HG02970 (cell line): ENCODE results near the gene TANC1.
"Not testable (repeated sequence)": the region's sequence is repeated elsewhere in the genome, so short reads cannot be mapped to it uniquely, and the experiment has no call there.

ENCODE experiments used
- ATAC-seq: cut with Tn5 transposase; IDR thresholded peaks from one replicate; pipeline ENCODE4 v1.9.1; 2021; ENCODE audit warnings: mild to moderate bottlenecking, moderate library complexity, moderate number of reproducible peaks; ENCODE audit not compliant: unreplicated experiment, low FRiP score

The TANC1 gene

DNA sequence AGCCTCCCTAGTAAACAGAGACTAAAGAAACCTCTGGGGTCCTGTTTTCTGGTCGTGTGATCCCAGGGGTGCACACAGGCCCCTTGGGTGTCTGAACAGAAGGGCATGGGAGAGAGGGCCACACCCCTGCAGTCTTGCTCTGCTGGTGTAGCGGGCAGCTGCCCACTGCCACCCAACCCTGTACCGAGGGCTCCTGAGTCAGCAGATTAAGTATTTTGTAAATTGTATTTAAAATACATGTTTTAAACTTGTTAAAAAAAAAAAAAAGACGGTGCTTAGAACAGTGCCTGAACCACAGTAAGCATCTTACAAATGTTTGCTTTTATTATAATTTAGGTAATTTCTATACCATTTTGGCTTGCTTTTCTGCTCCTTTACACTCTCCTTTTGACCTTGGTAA is 113.7 kb downstream of the TANC1 start:
- ATAC-seq: no peak

DNA sequence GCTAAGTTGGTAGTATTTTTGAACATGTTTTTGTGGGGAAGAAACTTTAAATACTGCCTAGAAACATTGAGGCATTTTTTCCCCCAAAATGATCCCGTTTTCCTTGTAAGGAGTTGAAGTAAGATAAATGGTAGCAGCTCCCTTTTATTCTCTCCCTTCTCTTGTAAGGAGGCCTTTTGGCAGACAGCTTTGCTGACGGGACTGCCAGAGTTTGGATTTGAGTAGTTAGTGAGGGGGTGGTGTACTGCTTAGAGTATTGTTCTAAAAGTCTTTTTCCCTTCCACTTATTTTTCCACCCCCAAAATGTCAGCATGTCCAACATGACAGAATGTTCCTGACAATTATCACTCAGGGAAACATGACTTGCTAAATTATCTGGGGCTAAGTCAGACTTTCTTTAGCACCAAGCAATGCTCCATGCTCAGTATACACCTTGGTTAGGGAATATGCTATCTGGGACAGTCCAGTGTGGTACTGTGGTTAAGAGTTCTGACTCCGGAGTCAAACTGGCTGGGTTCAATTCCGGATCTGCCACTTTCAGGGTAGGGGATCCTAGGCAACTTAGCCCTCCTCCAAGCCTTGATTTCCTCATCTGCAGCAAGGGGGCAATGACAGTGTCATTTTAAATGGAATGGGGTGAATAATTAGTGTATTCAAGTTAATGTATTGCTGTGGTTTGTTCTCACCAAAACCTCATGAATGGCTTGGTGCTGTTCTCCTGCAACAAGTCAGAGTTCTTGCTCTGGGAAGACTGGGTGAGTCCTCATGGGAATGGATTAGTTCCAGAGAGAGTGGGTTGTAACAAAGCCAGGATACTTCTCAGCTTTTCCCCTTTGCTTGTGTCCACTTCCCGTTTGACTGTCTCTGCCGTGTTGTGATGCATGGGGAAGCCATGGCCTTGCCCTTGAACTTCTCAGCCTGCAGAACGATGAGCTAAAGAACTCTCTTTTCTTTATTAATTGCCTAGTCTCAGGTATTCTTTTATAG is 116.2 kb downstream of the TANC1 start:
- no peak for ATAC-seq

DNA sequence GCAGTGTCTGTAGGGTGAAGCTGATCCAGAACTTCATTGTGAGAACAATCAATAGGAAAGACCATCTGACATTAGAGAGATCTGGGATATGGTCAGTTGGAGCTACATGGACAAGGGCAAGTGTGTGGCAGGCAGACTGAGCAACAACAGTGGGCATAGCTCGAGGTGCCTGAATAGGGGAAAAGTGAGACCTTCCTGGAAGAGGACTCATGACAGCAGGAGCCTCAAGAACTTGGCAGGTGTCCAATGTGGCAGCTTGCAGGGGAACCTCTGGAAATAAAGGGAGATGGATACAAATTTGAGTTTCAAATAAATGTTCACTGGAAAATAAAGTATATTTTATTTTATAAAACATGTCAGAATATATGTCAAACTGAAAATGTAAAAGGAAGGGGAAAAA is 117.9 kb downstream of the TANC1 start:
- ATAC-seq: no peak

DNA sequence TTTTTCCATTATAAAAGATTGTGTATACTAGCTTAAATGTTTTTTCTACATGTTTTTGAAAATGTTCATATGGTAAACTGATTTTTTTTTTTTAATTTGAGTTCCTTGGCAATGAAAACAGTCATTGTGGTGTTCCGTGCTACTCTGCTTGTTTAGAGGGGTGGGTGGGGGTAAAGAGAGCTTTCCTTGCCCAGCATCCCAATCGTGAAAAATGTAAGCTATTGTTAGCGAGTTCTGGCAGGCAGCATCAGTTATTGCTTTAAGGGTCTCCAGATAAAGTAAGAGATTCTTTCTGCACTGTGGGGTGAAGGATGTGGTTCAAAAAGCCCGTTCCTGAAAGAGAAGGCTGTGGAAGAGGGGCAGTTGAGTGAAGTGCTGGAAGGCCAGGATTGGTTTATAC is 118.4 kb downstream of the TANC1 start:
- ATAC-seq: no peak

DNA sequence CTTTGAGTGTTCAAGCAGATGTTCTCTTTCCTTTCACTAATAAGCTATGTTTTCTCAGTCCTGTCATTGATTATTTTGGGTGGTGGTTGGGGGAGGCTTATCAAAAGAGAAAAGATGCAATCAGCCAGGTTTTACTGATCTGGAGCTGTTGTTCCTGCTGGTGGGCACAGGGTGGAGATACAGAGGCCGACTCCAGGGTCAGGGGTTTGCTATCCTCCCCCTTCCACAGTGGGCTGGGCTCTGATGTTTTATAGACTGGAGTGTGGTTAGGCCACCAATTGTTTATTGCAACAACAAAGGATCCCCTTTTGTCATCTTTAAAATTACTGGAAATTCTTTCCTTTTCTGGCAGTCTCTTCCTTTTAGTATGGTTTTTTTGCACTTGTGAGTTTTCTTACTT is 120.5 kb downstream of the TANC1 start:
- no peak for ATAC-seq

DNA sequence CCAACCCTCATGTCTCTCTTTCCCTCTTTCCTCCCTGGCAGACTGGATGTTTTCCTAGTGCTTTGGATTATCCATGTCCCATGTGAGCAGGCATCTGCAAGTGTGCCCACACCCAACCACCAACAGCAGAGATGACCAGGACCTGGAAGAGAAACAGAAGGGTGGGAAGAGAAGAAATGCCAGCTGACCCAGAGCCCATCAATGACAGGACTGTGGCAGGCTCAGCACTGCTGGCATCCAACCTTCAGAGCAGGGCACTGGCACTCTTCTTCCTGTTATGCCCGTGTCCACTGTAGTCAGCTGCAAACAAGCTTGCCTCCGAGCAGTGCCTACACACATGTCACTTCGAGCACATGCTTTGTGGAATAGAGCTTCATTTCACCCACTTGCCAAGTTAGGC is 121.1 kb downstream of the TANC1 start:
- ATAC-seq: no peak

DNA sequence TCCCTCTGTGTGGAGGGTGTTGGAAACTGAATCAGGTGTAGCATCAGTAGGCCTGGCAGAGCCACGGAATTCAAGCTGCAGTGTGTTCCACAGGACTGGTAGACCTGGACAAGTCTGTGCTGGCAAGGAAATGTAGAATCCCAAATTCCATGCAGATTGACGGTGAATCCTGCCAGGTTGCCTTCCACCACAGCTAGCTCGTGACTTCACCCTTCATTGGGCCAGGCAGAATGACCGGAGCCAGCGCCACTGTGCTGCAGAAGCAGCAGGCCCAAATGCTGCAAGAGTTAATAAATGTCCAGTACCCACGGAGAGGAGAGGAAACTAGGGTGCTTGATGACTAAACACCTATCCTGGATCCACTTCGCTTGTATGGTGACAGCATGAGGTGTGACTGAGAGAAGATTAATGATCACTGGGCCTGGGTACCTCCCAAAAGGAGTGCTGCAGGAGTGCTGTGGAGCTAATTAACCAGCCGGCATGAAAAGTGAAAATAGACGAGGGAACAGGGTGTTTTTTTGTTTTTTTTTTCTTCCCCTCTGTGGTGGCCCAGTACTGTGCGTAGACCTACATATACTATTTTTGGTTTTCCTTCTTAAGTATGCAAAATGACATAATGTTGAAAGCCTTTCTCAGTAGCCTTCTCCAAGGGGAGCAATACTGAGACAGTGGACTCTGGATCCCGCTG is 122.2 kb downstream of the TANC1 start:
- no peak for ATAC-seq

DNA sequence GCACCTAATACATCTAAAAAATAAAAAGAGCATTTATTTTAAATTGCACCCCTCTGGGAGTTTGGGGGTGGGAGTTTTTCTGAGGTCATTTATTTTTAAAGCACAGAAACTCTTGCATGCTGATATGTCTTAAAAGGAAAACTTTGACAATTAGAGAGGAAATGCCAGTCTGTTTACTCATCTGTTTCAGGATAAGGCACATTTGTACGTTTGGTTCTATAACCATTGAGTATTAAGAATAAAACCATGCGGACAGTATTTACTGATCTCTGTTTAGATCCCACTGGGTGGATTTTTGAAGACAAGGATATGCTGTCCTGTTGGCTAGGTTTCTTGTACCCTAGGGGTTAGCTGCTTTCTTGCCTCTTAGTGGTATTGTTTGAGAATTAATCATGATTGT is 122.9 kb downstream of the TANC1 start:
- no peak for ATAC-seq

DNA sequence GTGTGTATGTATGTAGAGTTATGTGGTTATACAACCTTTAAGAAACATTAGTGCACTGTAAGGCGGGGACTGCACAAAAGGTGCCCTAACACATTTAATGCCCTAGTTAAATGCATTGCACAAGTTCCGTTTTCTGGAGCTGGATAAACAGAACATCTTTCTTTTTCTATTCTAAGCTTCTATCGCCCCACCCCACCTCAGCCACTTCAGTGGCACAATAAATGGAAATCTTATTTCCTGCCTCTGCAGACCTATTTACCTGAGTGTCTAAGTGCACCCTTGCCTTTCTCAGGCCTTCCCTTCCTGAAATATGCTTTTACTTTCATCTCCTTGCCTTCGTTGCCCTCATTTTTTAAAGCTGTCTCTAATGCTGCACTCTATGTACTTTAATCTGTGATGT is 123.5 kb downstream of the TANC1 start:
- no peak for ATAC-seq

DNA sequence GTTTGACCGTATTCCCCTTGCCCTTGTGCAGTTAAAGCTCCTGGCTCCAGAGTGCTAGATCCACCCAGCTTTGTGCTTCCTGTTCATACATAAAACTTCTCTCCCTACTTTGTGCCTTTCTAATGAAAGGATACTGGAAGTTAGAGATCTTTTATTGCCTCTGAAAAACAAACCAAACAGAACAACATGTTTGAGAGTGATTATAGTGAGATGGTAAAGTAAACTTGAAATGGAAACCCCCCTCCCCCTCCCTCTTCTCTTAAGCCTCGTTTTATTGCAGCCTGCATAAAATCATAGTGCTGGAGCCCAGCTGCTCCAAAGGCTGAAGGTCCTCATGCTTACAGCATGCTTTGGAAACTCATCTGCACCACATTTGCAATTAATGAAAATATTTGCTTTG is 125.1 kb downstream of the TANC1 start:
- ATAC-seq: no peak

DNA sequence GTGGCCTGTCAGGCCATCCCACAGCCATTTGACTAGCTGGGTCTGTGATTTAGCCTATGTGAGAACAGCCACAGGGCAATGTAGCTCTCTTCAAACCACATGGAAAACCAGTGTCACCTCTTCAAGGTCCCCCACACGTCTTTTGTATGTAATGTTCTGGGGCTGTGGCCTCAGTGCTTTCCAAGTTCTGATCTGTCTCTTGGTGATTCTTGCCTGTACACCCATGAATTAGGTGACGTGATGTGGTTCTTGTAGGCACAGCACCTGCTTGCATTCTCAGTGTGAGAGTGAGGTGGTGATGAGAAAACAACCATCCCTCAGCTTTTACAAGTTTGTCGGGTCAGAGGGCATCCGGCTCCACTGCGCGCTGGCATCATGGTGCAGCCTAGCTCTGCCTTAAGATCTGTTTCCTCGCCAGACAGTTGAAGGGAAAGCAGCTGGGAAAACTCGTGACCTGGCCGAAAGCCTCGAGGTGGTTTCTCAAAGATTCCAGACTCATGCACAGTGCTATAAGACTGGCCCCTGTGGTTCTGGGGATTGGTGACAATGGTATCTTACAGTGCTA is 125.8 kb downstream of the TANC1 start:
- ATAC-seq: no peak

DNA sequence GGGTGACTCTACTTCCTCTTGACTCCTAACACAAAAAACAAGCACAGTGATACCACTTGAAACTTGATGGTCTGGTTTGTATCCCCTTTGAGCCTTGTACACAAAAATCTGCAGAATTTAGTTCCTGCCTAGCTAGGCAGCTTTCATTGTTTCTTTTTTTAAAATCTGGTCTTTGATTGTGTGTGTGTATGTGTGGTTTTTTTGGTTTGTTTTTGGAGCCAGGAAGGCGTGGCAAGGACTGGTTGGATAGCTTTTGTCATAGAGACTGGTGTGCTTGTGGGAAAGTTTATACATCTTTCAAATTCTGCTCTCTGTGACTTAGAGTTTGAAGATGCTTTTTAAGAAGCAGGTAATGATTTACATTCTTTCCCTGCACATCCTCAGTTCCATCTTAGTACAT is 127.4 kb downstream of the TANC1 start:
- no peak for ATAC-seq

DNA sequence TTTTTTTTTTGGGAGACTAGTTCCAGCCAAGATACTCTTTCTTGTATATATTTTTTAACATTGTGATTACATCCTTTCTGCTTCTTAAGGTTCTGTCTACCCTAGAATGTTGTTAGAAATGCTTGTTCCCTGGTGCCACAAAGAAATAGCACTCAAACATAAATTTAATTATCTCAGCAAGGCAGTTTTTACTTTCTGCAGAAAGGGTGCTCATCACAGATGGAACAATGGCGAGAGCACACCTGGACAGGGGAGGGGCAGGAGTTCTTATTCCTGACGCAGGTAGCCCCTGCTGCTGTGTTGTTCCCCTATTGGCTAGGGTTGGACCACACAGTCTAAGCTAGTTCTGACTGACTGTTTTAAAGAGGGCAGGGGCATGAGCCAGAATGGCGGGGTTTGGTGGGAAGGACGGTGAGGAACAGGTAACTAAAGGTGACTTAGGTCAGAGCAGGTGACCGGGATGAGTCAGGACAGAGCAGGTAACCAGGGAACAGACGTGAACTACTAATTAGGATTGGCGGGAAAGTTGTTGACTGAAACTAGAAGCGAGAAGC is 127.9 kb downstream of the TANC1 start:
- not testable (repeated sequence) for ATAC-seq

DNA sequence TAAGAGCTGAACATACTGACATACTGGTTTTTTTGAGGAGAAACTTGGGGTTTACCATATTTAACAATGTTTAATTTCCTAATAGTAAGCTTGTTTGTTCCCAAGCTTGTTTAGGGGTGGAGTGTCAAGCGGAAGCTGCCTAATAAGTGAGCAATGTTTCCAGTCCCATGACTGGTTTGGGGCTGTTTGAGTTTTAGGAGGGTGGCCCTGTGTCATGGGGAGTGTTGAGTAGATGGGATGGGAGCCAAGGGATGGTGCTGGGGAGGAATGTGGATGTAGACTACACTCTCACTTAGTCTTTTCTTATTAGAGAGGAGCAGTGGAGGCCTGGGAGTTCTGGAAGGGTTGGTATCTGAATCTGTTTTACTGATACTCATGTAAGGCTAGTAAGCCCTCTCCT is 128.5 kb downstream of the TANC1 start:
- no peak for ATAC-seq

DNA sequence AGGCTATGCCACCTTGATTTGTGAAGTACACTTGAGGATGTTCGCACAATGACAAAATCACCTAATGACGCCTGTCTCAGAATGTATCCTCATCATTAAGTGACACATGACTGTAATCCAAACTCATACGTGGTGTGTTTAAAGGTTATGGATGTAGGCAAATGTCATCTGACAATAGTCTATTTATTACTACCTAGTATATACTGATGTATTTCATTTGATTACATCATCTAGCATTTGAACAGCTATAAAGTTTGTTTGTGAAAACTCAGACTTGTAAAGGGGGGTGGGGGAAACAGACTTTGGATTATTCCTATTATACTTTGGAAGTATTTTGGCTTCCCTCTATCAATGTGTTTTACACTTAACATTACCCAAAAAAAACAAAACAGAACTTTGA is 129.9 kb downstream of the TANC1 start:
- ATAC-seq: no peak

DNA sequence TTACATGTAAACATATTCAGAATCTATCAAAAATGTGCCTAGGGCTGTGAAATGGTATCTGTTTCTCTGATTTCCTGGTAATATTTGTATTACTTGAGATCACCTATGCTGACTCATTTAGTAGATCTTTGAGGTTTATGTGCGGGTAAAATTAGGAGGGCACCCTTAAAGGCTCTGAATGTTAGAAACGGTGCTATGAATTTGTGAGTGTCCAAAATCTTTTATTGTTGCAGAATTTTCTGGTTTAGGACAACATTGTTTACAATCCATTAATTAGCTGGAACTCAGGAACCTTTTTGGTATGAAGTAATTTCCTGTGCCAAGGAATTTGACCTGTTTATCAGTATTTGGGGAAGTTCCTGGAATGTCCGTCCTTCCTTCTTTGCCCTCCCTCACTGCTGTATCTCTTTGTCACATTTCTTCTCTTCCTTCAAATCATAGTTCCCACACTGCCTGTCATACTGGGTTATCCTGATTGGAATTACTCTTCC is 130.5 kb downstream of the TANC1 start:
- ATAC-seq: no peak

DNA sequence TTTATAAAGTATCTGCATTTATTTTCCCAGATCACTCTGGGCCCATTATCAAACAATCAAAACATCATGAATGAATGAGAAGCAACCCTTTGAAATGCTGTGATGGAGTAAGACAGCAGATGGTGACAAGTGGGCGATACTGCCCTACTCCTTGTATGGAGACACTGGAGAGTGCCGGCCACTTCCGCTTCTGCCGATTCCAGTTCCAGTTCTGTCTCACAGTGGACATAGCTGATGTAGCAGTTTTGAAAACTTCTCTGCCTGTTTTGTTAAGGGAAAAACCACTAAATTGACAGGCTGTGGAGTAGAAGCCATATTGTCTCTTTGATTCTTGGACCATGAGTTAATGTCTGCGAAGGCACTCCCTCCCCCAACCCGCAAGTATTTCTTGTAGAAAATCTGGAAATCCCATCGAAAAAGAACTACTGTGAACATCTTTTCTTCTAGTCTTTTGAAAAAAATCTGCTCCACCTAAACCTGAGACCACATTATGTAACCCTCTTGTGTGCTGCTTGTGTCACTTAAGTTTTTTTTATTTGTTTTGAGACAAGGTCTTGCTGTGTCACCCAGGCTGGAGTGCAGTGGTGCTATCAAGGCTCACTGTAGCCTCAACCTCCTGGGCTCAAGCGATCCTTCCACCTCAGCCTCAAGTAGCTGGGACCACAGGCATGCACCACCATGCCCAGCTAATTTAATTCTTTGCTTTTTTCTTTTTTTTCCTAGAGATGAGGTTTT is 133.5 kb downstream of the TANC1 start:
- no peak for ATAC-seq

DNA sequence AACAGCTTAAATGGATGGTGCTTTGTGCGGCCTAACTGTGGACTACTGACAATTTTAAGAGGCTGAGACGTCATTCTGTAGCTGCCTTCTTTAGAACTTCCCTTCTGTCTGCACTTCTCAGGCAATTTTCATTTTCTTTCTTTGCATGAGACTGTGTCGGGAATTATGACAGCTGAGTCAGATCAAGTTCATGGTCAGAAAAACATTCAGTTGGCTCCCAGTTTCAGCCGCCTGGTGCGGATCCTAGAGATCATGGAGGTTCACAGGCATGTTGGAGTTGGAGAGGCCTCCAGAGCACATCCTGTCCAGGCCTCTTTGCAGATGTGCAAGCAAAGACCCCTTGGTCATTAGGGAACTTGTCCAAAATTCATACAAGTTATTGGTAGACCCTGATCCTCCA is 135.0 kb downstream of the TANC1 start:
- ATAC-seq: no peak

DNA sequence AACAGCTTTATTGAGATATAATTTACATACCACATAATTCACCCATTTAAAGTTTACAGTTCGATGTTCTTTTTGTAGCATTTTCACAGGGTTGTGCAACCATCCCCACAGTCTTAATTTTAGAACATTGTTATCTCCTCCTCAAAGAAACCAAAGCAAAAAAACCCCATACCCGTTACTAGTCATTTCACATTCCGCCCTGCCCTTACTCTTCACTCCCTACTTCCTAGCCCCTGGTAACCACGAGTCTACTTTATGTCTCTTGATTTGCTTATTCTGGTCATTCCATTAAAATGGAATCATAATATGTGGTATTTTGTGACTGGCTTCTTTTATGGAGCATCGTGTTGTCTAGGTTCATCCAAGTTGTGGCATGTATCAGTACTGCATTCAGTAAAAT is 137.7 kb downstream of the TANC1 start:
- ATAC-seq: no peak

DNA sequence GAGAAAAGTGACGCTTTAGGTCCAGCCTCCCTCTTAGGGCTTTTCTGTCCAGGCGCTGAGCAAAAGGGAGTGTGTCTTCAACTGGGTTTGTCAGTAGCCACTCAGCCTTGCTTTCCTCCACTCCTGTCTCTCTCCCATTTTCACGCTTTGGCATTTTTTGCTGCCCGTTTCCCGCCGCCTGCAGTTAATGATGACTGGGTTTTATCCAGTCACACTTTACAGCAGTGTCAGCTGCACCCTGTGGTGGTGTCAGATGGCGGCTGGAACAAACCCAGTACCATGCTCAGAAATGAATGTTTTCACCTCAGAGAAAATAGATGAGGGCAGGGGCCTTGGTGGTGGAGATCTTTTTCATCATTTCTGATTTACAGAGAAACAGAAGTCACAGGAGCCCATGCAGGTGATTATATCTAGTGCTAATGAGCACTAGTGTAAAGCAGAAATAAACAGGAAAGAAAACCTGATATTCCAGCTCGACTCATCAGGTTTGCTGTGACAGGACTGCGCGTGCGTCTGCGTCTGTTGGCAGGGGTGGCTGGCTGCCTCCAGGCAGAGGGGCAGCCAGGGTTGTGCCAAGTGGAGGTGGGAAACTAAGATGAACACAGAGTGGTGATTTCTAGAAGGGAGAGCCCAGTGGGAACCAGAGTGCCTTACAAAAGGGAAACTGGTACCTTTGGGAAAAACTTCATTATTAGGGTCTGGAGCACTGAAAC is 139.9 kb downstream of the TANC1 start:
- ATAC-seq: no peak
